Measurements from ENCODE around the gene PCGF3. TPM values are rescaled to one million over a fixed set of nuclear protein-coding genes. Genes with fewer than 3 reads are reported as not detected.

The PCGF3 gene
- total RNA-seq, 3 donors from 2014 or later = 20.7 to 27.8 (median 23.0) TPM

DNA sequence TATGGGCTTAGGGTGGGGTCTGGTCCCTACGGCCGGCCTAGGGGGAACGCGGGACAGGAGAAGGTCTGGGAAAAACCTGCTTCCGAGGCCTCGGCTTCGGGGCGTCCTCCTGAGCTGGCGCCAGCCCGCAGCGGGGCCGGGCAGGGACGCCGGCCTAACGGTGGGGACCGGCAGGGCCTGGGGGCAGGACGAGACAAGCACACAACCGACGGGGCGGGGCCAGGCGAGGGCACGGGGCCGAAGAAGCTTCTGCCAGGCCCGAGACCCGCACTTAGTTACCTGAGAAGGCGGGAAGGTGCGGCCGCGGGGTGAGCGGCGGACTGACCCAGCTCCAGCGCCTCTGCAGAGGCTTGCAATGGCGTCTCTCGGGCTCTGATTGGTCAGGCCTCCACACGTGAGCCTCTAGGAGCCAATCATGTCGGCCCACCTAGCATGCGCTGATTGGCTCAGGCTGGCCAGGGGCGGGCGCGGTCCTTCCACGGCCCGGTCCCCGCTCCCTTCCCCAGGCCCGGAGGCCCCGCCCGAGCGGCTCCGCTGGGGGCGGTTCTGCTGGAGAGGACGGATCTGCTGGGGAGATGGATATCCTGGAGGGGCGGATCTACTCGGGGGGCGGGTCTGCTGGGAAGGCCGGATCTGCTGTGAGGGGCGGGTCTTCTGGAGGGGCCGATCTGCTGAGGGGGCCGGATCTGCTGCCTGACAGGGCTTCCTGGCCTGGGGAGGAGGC lies 76.0 kb downstream of the PCGF3 start:
- Mint-ChIP-seq H3K27me3 (ENCODE audit: low read depth) (peaks cover 16% of the 10 kb centered on the region), H3K36me3 (ENCODE audit: insufficient read depth) (peaks cover 15% of the 10 kb centered on the region), H3K4me1 (ENCODE audit: low read depth) (peaks cover 47% of the 10 kb centered on the region), H3K4me3 (peak overlapping the region; percentile 88), H3K9me3 (no peaks in the 10 kb centered on the region)
- peak; percentile 93 to 94 for ATAC-seq
- peak; percentile 98 for DNase-seq

DNA sequence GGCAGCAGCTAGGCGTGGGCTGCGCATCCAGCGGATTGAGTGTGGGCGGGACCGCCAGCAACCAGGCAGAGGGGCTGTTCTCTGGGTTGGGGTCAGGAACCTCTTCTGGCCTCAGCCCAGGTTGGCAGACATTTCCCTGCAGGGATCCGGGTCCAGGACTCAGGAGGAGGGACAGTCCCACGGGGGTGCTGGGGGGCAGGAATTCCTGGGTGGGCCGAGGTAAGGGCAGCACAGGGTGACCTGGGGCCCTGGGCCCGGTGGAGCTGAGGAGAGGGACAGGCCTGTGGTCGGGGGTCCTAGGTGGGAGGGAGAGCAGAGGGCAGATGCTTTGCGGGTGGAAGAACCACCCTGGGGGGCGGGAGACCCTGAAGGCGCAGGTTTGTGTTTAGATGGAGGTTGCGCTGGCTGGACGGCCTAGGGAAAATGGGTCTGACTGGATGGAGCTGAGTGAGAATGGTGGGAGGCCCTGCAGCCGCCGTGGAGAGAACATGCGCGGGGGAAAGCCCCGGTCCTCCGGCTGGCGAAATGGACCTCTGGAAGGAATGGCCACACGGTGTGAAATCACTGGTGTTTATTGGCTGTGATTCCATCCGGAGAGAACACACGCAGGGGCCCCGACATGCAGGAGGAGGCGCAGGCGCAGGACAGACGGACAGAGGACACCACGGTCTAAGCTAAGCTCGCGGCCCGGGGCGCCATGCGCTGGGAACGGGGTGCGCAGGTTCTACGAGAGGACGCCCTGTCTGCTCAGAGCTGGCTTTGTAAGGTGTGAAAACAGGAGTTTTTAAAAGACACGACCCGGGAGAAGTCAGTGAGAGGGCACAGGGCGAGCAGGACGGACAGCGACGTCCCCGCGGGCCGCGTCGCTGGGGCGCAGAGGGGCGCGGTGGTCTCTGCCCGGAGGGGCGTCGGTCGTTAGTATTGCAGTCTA lies 79.0 kb downstream of the PCGF3 start:
- peak overlapping the region; percentile 37 for H3K4me3 Mint-ChIP-seq

GRCh38 chr4:785332-786073 lies 79.9 kb downstream of the PCGF3 start:
- Mint-ChIP-seq H3K4me1 (ENCODE audit: low read depth) (peaks cover 17% of the 10 kb centered on the region), H3K9me3 (no peaks in the 10 kb centered on the region), H3K36me3 (ENCODE audit: insufficient read depth) (peaks cover under 1% of the 10 kb centered on the region), H3K27me3 (ENCODE audit: low read depth) (peaks cover 25% of the 10 kb centered on the region), H3K4me3 (peak overlapping the region; percentile 48)
- ATAC-seq (no peak), DNase-seq (no peak)

More for the DNA sequence above, 79.0 kb downstream of the PCGF3 start:
- Mint-ChIP-seq H3K9me3 (no peaks in the 10 kb centered on the region), H3K27me3 (ENCODE audit: low read depth) (peaks cover 24% of the 10 kb centered on the region), H3K4me1 (ENCODE audit: low read depth) (peaks cover 26% of the 10 kb centered on the region), H3K36me3 (ENCODE audit: insufficient read depth) (peaks cover 8% of the 10 kb centered on the region)
- ATAC-seq = no peak
- DNase-seq = no peak

DNA sequence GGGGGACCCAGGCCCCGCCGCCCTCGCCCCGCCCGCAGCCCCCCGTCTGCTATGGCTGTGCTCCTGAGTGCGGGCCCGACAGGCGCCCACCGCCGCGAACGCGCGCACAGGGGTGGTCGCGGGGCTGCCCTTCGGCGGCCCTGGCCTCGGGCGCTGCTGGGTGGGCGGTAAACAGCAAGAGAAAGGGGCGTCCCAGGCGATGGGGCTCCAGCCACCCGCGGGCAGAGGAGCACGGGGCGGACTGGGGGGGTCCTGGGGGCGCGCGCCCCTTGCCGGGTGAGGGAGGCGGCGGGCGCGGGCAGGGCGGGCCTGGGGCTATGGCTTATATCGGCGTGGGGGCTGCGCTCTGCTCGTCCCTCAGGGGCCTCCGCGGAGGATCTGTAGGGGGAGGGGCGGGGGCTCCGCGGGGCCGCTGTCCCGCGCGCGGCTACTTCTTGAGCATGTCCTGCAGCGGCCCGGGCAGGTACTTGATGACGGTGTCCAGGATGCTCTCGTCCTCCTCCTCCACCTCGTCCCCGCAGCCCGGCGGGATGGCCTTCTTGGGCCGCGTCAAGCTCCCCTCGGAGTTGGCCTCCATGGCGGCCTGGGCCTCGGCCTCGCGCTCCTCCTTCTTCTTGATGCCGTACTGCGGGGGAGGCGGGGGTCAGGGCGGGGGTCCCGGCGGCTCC lies 80.6 kb downstream of the PCGF3 start:
- no peaks in the 10 kb centered on the region for H3K36me3 Mint-ChIP-seq (ENCODE audit: insufficient read depth)
- no peak overlapping the region for H3K4me3 Mint-ChIP-seq
- H3K9me3 Mint-ChIP-seq = no peaks in the 10 kb centered on the region
- H3K27me3 Mint-ChIP-seq (ENCODE audit: low read depth) = peaks cover 29% of the 10 kb centered on the region
- peaks cover 15% of the 10 kb centered on the region for H3K4me1 Mint-ChIP-seq (ENCODE audit: low read depth)
- ATAC-seq (no peak), DNase-seq (no peak)

DNA sequence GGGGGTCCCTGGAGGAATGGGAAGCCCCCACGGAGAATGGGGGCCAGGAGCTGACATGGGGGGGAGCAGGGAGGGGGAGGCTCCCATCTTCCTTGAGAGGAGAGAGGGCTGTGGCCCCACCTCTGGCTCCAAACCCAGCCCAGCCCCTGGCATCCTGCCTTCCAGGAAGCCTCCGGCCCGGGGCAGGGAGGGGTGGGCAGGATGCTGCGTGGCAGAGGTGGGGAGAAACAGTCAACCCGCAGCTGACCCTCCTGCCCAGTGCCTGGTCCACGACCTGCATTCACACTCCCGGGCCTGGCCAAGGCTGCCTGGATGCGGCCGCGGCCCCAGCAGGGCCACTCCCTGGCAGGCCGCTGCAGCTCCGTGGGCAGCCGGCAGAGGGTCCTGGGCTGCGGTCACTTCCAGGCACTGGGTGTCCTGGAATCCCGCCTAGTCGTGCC lies 81.2 kb downstream of the PCGF3 start:
- DNase-seq (no peak), ATAC-seq (no peak)
- Mint-ChIP-seq H3K36me3 (ENCODE audit: insufficient read depth) (no peaks in the 10 kb centered on the region), H3K9me3 (no peaks in the 10 kb centered on the region), H3K4me3 (no peak overlapping the region), H3K4me1 (ENCODE audit: low read depth) (peaks cover 15% of the 10 kb centered on the region), H3K27me3 (ENCODE audit: low read depth) (peaks cover 29% of the 10 kb centered on the region)

DNA sequence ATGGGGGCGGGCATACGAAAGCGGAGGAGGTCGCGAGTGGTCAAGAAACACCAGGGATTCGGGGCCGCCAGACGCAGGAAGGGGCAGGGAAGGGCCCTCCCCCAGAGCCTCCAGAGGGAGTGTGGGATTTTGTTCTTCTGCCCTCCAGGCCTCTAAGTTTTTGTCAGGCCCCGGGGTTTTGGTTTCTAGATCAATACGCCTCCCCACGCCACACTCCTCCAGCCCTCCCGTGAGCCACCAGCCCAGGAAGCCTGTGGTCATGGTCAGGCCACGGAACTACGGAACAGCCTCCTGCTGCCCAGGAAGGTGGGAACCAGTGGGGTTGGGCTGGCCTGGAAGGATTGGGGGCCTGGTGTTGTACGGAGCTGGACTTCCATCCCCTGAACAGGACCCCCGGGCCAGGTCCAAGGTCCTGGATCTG lies 81.9 kb downstream of the PCGF3 start:
- peaks cover 31% of the 10 kb centered on the region for H3K27me3 Mint-ChIP-seq (ENCODE audit: low read depth)
- no peaks in the 10 kb centered on the region for H3K36me3 Mint-ChIP-seq (ENCODE audit: insufficient read depth)
- no peaks in the 10 kb centered on the region for H3K9me3 Mint-ChIP-seq
- ATAC-seq (no peak), DNase-seq (no peak)
- H3K4me3 Mint-ChIP-seq = peak overlapping the region; percentile 2
- peaks cover 9% of the 10 kb centered on the region for H3K4me1 Mint-ChIP-seq (ENCODE audit: low read depth)

DNA sequence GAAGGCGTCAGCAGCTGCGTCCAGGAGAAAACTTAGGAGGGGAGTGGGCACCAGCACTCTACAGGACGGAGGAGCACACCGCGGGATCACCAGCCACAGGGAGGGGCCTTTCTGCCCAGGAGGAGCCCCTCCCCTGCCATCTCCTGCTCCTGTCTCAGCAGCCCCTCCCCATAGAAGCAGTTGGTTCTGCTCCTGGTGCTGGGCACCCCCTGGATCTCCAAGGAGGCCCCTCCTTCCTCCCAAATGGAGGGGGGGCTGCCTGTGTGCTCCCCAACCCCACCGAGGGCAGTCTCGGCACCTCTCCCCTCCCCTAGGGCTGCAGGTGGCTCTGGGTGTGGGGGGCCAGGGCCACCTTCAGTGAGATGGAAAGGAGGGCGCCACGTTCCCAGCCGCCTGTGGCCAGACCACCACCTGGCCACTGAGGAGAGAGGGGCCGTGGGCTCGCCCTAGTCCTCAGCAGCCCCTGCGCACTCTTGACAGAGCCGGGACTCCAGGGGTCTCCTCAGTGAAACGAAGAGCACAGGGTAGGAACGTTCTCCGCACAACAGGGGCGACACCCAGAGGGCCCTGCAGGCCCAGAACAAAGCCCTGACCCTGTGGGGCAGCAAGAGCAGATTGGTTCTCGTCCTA lies 82.5 kb downstream of the PCGF3 start:
- peaks cover 37% of the 10 kb centered on the region for H3K27me3 Mint-ChIP-seq (ENCODE audit: low read depth)

DNA sequence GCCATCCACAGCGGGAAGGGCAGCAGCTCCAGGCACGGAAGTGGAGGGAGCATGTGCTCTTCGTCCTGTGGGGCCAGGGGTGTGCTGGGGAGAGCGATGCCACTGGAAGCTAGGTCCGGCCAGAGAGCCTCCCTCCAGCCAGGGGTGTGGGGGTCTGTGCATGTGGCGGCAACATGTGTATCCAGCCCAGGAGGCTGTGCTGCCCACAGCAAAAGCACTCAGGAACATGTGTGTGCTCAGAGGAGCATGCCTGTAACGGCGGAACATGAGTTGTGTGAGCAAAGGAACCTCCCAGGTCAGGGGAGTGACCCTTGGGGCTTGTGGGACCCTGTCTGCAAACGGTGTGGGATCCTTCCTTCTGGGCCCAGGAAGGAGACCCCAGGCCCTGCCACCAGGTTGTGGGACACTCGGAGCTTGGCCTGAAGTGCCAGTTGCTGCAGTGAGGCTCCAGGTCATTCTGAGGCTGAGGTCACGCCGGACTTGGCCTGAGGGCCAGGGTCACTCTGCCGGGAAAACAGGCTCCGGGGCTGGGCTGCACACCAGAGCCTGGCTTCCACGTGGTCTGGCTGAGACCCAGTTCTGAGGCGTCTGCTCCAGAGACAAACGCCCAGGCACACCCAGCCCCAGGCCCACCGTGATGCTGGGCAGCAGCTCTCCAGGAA lies 83.1 kb downstream of the PCGF3 start:
- Mint-ChIP-seq H3K9me3 (no peaks in the 10 kb centered on the region), H3K4me1 (ENCODE audit: low read depth) (peaks cover 18% of the 10 kb centered on the region), H3K4me3 (no peak overlapping the region), H3K36me3 (ENCODE audit: insufficient read depth) (no peaks in the 10 kb centered on the region), H3K27me3 (ENCODE audit: low read depth) (peaks cover 39% of the 10 kb centered on the region)
- DNase-seq = no peak
- no peak for ATAC-seq

More for the DNA sequence above, 82.5 kb downstream of the PCGF3 start:
- no peak for ATAC-seq
- peaks cover 15% of the 10 kb centered on the region for H3K4me1 Mint-ChIP-seq (ENCODE audit: low read depth)
- no peaks in the 10 kb centered on the region for H3K36me3 Mint-ChIP-seq (ENCODE audit: insufficient read depth)
- no peak overlapping the region for H3K4me3 Mint-ChIP-seq
- no peak for DNase-seq
- H3K9me3 Mint-ChIP-seq = no peaks in the 10 kb centered on the region

- DNase-seq (no peak), ATAC-seq (no peak)
- Mint-ChIP-seq H3K9me3 (no peaks in the 10 kb centered on the region), H3K4me1 (ENCODE audit: low read depth) (peaks cover 25% of the 10 kb centered on the region), H3K27me3 (ENCODE audit: low read depth) (peaks cover 44% of the 10 kb centered on the region), H3K36me3 (ENCODE audit: insufficient read depth) (no peaks in the 10 kb centered on the region), H3K4me3 (no peak overlapping the region)
Observed at GRCh38 chr4:789571-790465, 84.2 kb downstream of the PCGF3 start.

- H3K4me3 Mint-ChIP-seq = no peak overlapping the region
- ATAC-seq (no peak), DNase-seq (no peak)
- H3K4me1 Mint-ChIP-seq (ENCODE audit: low read depth) = peaks cover 23% of the 10 kb centered on the region
- peaks cover 41% of the 10 kb centered on the region for H3K27me3 Mint-ChIP-seq (ENCODE audit: low read depth)
- H3K36me3 Mint-ChIP-seq (ENCODE audit: insufficient read depth) = no peaks in the 10 kb centered on the region
- H3K9me3 Mint-ChIP-seq = no peaks in the 10 kb centered on the region
Observed at GRCh38 chr4:790466-790820, 84.8 kb downstream of the PCGF3 start.

GRCh38 chr4:791252-791897 lies 85.7 kb downstream of the PCGF3 start:
- Mint-ChIP-seq H3K4me1 (ENCODE audit: low read depth) (peaks cover 23% of the 10 kb centered on the region), H3K36me3 (ENCODE audit: insufficient read depth) (no peaks in the 10 kb centered on the region), H3K4me3 (no peak overlapping the region), H3K27me3 (ENCODE audit: low read depth) (peaks cover 45% of the 10 kb centered on the region), H3K9me3 (no peaks in the 10 kb centered on the region)
- no peak for DNase-seq
- no peak for ATAC-seq
